Activated CD8-positive, alpha-beta T cell treated with anti-CD3 and anti-CD28 coated beads, Interleukin-2, amount 10 ng/mL, durations not matched to agents 7 days and 5 days (primary cell): ENCODE results near the gene TNFRSF1B. TPM values are rescaled to one million over a fixed set of nuclear protein-coding genes. Genes with fewer than 3 reads are reported as not detected.

Experiments
- ATAC-seq: fragments of 150-1000 bp; cut with Tn5 transposase; one replicate; pipeline ENCODE4 v1.10.0; 2021; ENCODE audit warnings: moderate library complexity
- CTCF ChIA-PET: fragments of 350-600 bp; sonication (Branson Sonifier 250); formaldehyde crosslinking; loops from one replicate; lab custom pipeline; 2021; ENCODE audit warnings: antibody characterized with exemption; lab: Charles Lee
- POLR2A ChIA-PET: fragments of 350-600 bp; sonication (Branson Sonifier 250); formaldehyde crosslinking; loops from one replicate; lab custom pipeline; 2021; ENCODE audit warnings: antibody characterized with exemption; lab: Charles Lee
- DNase-seq: peaks from one replicate; pipeline ENCODE4 v3.0.0-alpha.2; 2020
- H3K27ac Mint-ChIP-seq: one replicate; pipeline ENCODE4 v1.8.0; 2021; ENCODE audit warnings: mild to moderate bottlenecking, mixed read lengths
- H3K27me3 Mint-ChIP-seq: one replicate; pipeline ENCODE4 v1.8.0; 2021; ENCODE audit warnings: low read depth, mixed read lengths
- H3K36me3 Mint-ChIP-seq: one replicate; pipeline ENCODE4 v1.8.0; 2021; ENCODE audit warnings: low read depth, mixed read lengths
- H3K4me1 Mint-ChIP-seq: one replicate; pipeline ENCODE4 v1.8.0; 2021; ENCODE audit warnings: low read depth, mixed read lengths
- H3K4me3 Mint-ChIP-seq: one replicate; pipeline ENCODE4 v1.8.0; 2021; ENCODE audit warnings: mild to moderate bottlenecking, mixed read lengths
- H3K9me3 Mint-ChIP-seq: one replicate; pipeline ENCODE4 v1.8.0; 2022; ENCODE audit warnings: mixed read lengths; ENCODE audit not compliant: insufficient read depth
- total RNA-seq, 2 experiments: library from RNA; stranded (reverse); gene quantifications; one replicate each; pipeline ENCODE4 v1.2.3, GENCODE V29; 2021

Gene TNFRSF1B
- total RNA-seq, 2 experiments from 2014 or later: 274 to 284 TPM

- H3K9me3 Mint-ChIP-seq: no peaks in the 10 kb centered on the region
- peaks cover 50% of the 10 kb centered on the region for H3K36me3 Mint-ChIP-seq
- no peak for DNase-seq
- H3K4me1 Mint-ChIP-seq: peaks cover 77% of the 10 kb centered on the region
- ATAC-seq: no peak
- ChIA-PET POLR2A (interaction anchor here (0.6 to 5.7 kb wide), 4 partner anchors 9 to 448 kb away, joined by 3 to 33 read pairs (median 10); no protein-coding TSS in a partner anchor), CTCF (interaction anchor here (1.5 to 2.8 kb wide), 4 partner anchors 8 to 44 kb away, joined by 3 to 33 read pairs (median 9); no protein-coding TSS in a partner anchor)
- H3K4me3 Mint-ChIP-seq: peak overlapping the region; percentile 100
- no peaks in the 10 kb centered on the region for H3K27me3 Mint-ChIP-seq
- H3K27ac Mint-ChIP-seq: peak overlapping the region; percentile 97
Measured at GRCh38 chr1:12169442-12170135, 2.8 kb downstream of the TNFRSF1B start.

DNA sequence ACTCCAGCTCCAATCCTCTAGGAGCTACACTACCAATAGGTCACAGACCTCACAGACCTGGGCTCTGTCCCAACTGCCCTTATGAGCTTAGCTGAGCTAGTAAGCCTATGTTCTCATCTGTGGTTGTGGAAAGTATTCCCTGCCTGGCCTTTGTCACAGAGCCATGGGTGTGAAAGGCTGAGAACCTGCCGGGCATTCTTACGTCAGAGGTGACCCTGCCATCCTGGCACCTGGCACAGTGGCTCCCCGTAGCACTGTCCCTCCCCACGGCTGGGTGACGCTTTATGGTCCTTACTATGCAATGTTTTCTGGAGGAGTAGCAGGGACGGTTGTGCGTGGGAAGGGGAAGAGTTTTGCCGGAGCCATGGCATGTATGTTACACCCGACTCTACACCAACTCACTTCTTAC is 3.5 kb downstream of the TNFRSF1B start:
- Mint-ChIP-seq H3K4me1 (peaks cover 78% of the 10 kb centered on the region), H3K4me3 (peak overlapping the region; percentile 100), H3K9me3 (no peaks in the 10 kb centered on the region), H3K27me3 (no peaks in the 10 kb centered on the region), H3K27ac (peak overlapping the region; percentile 97), H3K36me3 (peaks cover 56% of the 10 kb centered on the region)
- CTCF ChIA-PET: interaction anchor here (2.8 kb wide), 1 partner anchor 45 kb away, joined by 33 read pairs; no protein-coding TSS in a partner anchor
- no peak for ATAC-seq
- no peak for DNase-seq
- POLR2A ChIA-PET: interaction anchor here (1.4 kb wide), 1 partner anchor 23 kb away, joined by 4 read pairs; no protein-coding TSS in a partner anchor

GRCh38 chr1:12171206-12172041 is 4.6 kb downstream of the TNFRSF1B start:
- Mint-ChIP-seq H3K36me3 (peaks cover 67% of the 10 kb centered on the region), H3K9me3 (no peaks in the 10 kb centered on the region), H3K27ac (peak overlapping the region; percentile 100), H3K27me3 (no peaks in the 10 kb centered on the region), H3K4me1 (peaks cover 82% of the 10 kb centered on the region), H3K4me3 (peak overlapping the region; percentile 78)
- POLR2A ChIA-PET: interaction anchor here (0.6 to 3.1 kb wide), 4 partner anchors 12 to 24 kb away, joined by 3 to 21 read pairs (median 4); no protein-coding TSS in a partner anchor
- CTCF ChIA-PET: interaction anchor here (1.7 kb wide), 1 partner anchor 47 kb away, joined by 6 read pairs; no protein-coding TSS in a partner anchor
- no peak for ATAC-seq
- no peak for DNase-seq

GRCh38 chr1:12172042-12172851 is 5.5 kb downstream of the TNFRSF1B start:
- ChIA-PET CTCF (interaction anchor here (1.7 kb wide), 1 partner anchor 48 kb away, joined by 6 read pairs; no protein-coding TSS in a partner anchor), POLR2A (interaction anchor here (1.0 to 4.3 kb wide), 3 partner anchors 11 to 264 kb away, joined by 3 to 31 read pairs (median 21); no protein-coding TSS in a partner anchor)
- Mint-ChIP-seq H3K27ac (peak overlapping the region; percentile 100), H3K4me1 (peaks cover 87% of the 10 kb centered on the region), H3K4me3 (peak overlapping the region; percentile 78), H3K9me3 (no peaks in the 10 kb centered on the region), H3K27me3 (no peaks in the 10 kb centered on the region), H3K36me3 (peaks cover 73% of the 10 kb centered on the region)
- ATAC-seq (no peak), DNase-seq (no peak)

GRCh38 chr1:12173041-12173509 is 6.3 kb downstream of the TNFRSF1B start:
- peaks cover 74% of the 10 kb centered on the region for H3K36me3 Mint-ChIP-seq
- no peaks in the 10 kb centered on the region for H3K9me3 Mint-ChIP-seq

DNA sequence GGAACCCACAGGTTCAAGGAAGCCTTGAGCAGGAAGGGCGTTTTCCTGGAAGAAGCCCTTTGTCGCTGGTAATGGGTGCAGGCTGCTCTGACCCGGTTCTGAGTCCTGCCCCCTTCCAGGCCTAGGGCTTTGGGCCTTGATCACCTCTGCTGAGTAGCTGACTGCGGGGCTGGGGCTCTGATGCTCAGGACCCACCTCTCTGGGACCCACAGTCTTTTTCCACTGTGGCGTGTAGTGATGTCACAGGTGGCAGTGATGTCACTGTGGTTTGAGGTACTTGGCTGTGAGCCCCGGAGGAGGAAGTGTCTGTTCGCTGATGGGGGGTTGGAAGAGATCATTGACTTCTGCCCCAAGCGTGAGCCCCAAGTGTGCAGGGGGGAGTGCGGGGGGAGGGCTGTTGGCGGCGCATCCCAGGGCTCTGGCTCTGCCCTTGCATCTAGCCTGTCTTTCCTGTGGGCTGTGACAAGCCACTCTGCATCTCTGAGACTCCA is 6.9 kb downstream of the TNFRSF1B start:
- H3K4me1 Mint-ChIP-seq: peaks cover 96% of the 10 kb centered on the region
- no peaks in the 10 kb centered on the region for H3K9me3 Mint-ChIP-seq
- DNase-seq (peak; percentile 97), ATAC-seq (peak; percentile 70)
- no peaks in the 10 kb centered on the region for H3K27me3 Mint-ChIP-seq
- CTCF ChIA-PET: interaction anchor here (0.7 to 8.0 kb wide), 6 partner anchors 12 to 48 kb away, joined by 3 to 118 read pairs (median 4); no protein-coding TSS in a partner anchor
- POLR2A ChIA-PET: interaction anchor here (0.9 to 4.3 kb wide), 4 partner anchors 12 to 23 kb away, joined by 3 to 31 read pairs (median 12); no protein-coding TSS in a partner anchor
- H3K36me3 Mint-ChIP-seq: peaks cover 74% of the 10 kb centered on the region
- peak overlapping the region; percentile 78 for H3K4me3 Mint-ChIP-seq
- peak overlapping the region; percentile 100 for H3K27ac Mint-ChIP-seq

More at GRCh38 chr1:12173041-12173509, 6.3 kb downstream of the TNFRSF1B start:
- H3K4me3 Mint-ChIP-seq: peak overlapping the region; percentile 78
- ATAC-seq (no peak), DNase-seq (no peak)
- POLR2A ChIA-PET: interaction anchor here (1.0 to 4.3 kb wide), 3 partner anchors 11 to 265 kb away, joined by 3 to 31 read pairs (median 21); no protein-coding TSS in a partner anchor
- CTCF ChIA-PET: interaction anchor here (0.7 to 8.0 kb wide), 4 partner anchors 23 to 48 kb away, joined by 3 to 118 read pairs (median 6); no protein-coding TSS in a partner anchor
- H3K27ac Mint-ChIP-seq: peak overlapping the region; percentile 100
- no peaks in the 10 kb centered on the region for H3K27me3 Mint-ChIP-seq
- H3K4me1 Mint-ChIP-seq: peaks cover 95% of the 10 kb centered on the region

DNA sequence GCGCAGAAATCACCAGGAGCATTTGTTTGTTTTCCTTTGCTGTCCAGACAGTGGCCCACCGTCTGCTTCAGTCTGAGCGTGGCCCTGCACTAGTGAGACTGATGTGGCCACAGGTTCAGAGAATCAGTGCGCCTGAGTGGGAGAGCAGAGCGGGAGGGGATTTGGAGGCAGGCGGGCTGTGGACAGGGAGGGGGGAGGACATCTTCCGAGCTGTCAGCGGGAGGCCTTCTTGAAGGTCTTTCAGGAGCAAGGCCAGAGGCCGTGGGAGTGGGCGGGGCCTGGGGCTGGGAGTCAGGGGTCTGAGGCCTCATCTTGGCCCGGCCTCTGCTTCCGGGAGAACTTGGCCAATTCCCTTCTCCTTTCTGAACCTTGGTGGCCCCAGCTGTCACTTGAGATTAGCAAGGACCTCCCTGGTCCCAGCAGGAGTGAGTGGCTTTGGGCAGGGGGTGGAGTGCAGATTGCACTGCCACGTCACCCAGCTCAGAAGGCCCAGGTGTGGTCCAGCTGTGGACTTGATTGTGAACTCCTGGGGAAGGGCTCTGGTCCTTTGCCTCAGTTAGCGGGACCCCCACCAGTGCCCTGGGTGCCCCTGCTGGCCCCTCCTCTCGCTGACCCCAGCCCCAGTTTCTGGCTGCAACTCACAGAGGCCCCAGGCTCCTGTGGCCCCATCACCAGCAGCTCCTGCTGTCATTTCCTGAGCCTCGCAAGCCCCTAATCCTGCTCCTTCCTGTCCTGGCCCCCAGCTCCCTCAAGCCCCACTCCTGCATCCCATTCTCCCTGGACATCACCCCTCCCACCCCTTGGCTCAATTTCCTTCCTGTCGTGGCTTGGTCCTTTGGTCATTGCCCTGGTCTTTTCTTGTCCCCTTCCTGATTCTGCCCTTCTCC is 8.4 kb downstream of the TNFRSF1B start:
- ChIA-PET CTCF (interaction anchor here (1.2 to 8.0 kb wide), 4 partner anchors 11 to 50 kb away, joined by 3 to 118 read pairs (median 4); no protein-coding TSS in a partner anchor), POLR2A (interaction anchor here (0.6 to 4.3 kb wide), 3 partner anchors 14 to 345 kb away, joined by 3 to 31 read pairs (median 3); no protein-coding TSS in a partner anchor)
- Mint-ChIP-seq H3K27ac (peak overlapping the region; percentile 100), H3K36me3 (peaks cover 73% of the 10 kb centered on the region), H3K9me3 (no peaks in the 10 kb centered on the region), H3K4me1 (peaks cover 95% of the 10 kb centered on the region), H3K4me3 (peak overlapping the region; percentile 78), H3K27me3 (no peaks in the 10 kb centered on the region)
- DNase-seq: no peak
- ATAC-seq: no peak

GRCh38 chr1:12176298-12177118 is 9.7 kb downstream of the TNFRSF1B start:
- H3K4me1 Mint-ChIP-seq: peaks cover 97% of the 10 kb centered on the region
- no peaks in the 10 kb centered on the region for H3K27me3 Mint-ChIP-seq
- DNase-seq (no peak), ATAC-seq (no peak)
- H3K4me3 Mint-ChIP-seq: peak overlapping the region; percentile 75
- no peaks in the 10 kb centered on the region for H3K9me3 Mint-ChIP-seq
- ChIA-PET POLR2A (interaction anchor here (0.7 to 4.3 kb wide), 8 partner anchors 12 to 268 kb away, joined by 3 to 46 read pairs (median 12); no protein-coding TSS in a partner anchor), CTCF (interaction anchor here (1.2 to 8.0 kb wide), 10 partner anchors 8 to 58 kb away, joined by 4 to 118 read pairs (median 10); no protein-coding TSS in a partner anchor)
- peak overlapping the region; percentile 100 for H3K27ac Mint-ChIP-seq
- H3K36me3 Mint-ChIP-seq: peaks cover 73% of the 10 kb centered on the region
